ENCODE data around the gene PITX2. TPM values are rescaled to one million over a fixed set of nuclear protein-coding genes. Genes with fewer than 3 reads are reported as not detected.

The PITX2 gene
- total RNA-seq, 1 experiment from 2014 or later: 8.3 TPM

DNA sequence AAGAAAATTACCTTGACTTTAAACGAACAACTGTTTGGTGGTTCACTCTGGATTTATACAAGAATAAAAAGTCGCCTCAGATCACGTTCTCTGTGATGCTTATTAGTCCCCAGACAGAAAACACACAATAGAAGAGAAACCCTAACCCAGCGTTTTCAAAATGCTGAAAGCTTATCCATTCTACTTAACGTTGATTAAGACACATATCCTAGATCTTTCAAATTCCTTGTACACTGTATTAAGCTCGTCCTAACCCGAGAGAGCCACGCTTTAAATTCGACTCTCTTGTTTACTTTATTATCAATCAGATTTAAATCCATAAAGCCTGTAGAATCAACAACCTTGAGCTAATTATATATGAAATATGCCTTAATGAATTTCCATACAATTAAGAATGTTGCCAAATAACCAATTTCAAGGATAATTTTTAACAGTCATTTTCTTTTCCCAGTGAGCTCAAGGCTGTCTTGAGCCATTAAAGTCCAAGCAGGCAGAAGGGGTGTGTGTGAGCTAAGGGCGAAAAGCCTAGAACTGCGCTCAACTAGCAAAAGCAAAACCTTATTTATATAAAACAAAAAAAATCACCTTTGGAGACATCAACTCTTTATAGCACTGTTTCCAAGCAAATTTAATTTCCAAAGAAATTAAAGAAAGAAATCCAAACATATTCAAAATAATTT is 981 bp upstream of the PITX2 start:
- peaks cover 3 to 14% of the 10 kb centered on the region in 2 experiments; a peak in 3 of 4 replicates for H3K4me1 ChIP-seq (ENCODE audit: control insufficient read depth in 1 of 2, insufficient read depth in 2 of 2, low read length in 2 of 2)
- intact Hi-C loops (cut with micrococcal nuclease): loop anchor here (5.0 kb wide), 1 partner anchor 617 kb away; no protein-coding TSS in a partner anchor
- no peak for TF ChIP-seq ELF1 (IDR thresholded peaks at IDR 0.05; ENCODE audit: borderline replicate concordance, low read depth)
- CTCF ChIA-PET: interaction anchor here (1.0 kb wide), 1 partner anchor 1007 kb away, joined by 3 read pairs; no protein-coding TSS in a partner anchor
- POLR2A ChIA-PET: interaction anchor here (1.2 kb wide), 1 partner anchor 108 kb away, joined by 3 read pairs; no protein-coding TSS in a partner anchor
- peak overlapping the region; percentile 99 for H3K4me2 ChIP-seq (ENCODE audit: low read length)
- H3K27ac ChIP-seq (ENCODE audit: low read depth, low read length): no peak overlapping the region
- no peak for ATAC-seq
- peak overlapping the region; percentile 97 for H2AFZ ChIP-seq (ENCODE audit: low read depth, low read length, poor library complexity, severe bottlenecking)
- no peaks in the 10 kb centered on the region for H4K20me1 ChIP-seq (ENCODE audit: insufficient read depth)
- RAD21 ChIA-PET (ENCODE audit: low non-redundant PET in 1 of 2, low total read pairs in 2 of 2, uncharacterized antibody in 2 of 2, unreplicated experiment in 2 of 2): no interaction called here
- BruUV-seq (replicated peaks): no TSS peak
- peak overlapping the region; percentile 68 for H3K9ac ChIP-seq (ENCODE audit: low read length)
- no peaks in the 10 kb centered on the region for H3K27me3 ChIP-seq (ENCODE audit: insufficient read depth, low read length)
- H3K9me3 ChIP-seq (ENCODE audit: control insufficient read depth in 1 of 2, insufficient read depth in 1 of 2, low read depth in 1 of 2, low read length in 2 of 2): no peaks in the 10 kb centered on the region
- 0 out of 4 replicates have a peak, but pooled peaks cover 0 to 4% of the 10 kb centered on the region in 2 experiments for H3K36me3 ChIP-seq (ENCODE audit: control insufficient read depth in 1 of 2, insufficient read depth in 2 of 2, low read length in 2 of 2)
- H3K4me3 ChIP-seq (replicated peaks in 1 of 2; ENCODE audit: low read depth in 1 of 2, low read length in 2 of 2): peak overlapping the region; percentile 60 to 75
- DNase-seq (ENCODE audit: low read depth, low spot score): no peak
- H3K9me2 ChIP-seq (ENCODE audit: insufficient read depth): no peaks in the 10 kb centered on the region; the same call in 1 of the 2 replicates
- no peaks in the 10 kb centered on the region for H3K79me2 ChIP-seq (ENCODE audit: insufficient read depth, low read length)

DNA sequence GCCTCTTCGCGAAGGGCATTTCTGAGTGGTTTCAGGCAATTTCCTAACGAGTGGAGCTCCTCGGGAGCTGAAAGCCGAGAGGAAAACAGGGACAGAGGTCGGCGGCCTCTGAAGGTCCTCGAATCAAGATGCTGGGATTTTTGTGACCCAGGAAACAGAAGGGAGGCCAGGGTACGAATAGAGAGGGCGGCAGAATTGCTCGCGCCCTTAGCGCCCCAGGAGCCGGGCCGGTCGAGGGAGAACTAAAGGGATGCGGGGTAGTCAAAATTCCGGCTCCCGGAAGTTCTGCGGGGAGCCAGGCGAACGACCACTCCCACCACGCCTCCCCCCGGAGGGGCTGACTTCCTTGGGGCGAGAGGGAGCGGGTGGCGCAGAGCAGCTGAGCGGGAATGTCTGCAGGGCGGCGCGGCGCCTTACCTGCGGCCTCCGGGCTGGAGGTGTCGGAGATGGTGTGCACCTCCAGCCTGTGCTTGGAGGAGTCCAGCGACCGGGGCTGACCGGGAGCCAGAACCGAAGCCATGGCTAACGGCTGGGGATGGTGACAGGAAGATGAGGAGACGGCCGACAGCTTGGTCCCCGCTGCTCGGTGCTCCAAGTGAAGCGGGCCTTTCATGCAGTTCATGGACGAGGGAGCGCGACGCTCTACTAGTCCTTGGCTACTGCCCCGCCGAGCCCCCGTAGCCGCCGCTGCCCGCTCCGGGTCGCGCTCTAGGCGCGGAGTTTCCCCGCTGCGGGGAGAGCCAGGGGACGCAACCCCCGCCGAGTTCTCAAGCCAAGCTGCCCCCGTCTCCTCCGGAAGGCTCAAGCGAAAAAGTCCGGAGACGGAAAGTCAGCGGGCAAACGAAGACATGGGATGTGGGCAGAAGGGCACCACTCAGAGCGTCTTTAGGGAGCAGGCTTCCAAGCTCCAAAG is 782 bp downstream of the PITX2 start:
- Histone ChIP-seq H3K9me2 (ENCODE audit: insufficient read depth) (no peaks in the 10 kb centered on the region; the same call in 1 of the 2 replicates), H4K20me1 (ENCODE audit: insufficient read depth) (no peaks in the 10 kb centered on the region), H3K36me3 (ENCODE audit: control insufficient read depth in 1 of 2, insufficient read depth in 2 of 2, low read length in 2 of 2) (0 out of 4 replicates have a peak, but pooled peaks cover 0 to 4% of the 10 kb centered on the region in 2 experiments), H3K4me3 (replicated peaks in 1 of 2; ENCODE audit: low read depth in 1 of 2, low read length in 2 of 2) (peak overlapping the region; percentile 60 to 75), H3K79me2 (ENCODE audit: insufficient read depth, low read length) (no peaks in the 10 kb centered on the region), H3K4me1 (ENCODE audit: control insufficient read depth in 1 of 2, insufficient read depth in 2 of 2, low read length in 2 of 2) (peaks cover 3 to 14% of the 10 kb centered on the region in 2 experiments; a peak in 3 of 4 replicates), H3K9me3 (ENCODE audit: control insufficient read depth in 1 of 2, insufficient read depth in 1 of 2, low read depth in 1 of 2, low read length in 2 of 2) (no peaks in the 10 kb centered on the region), H2AFZ (ENCODE audit: low read depth, low read length, poor library complexity, severe bottlenecking) (no peak overlapping the region), H3K4me2 (ENCODE audit: low read length) (peak overlapping the region; percentile 99), H3K9ac (ENCODE audit: low read length) (peak overlapping the region; percentile 68), H3K27me3 (ENCODE audit: insufficient read depth, low read length) (no peaks in the 10 kb centered on the region), H3K27ac (ENCODE audit: low read depth, low read length) (no peak overlapping the region; the same call in 1 of the 2 replicates)
- CTCF ChIA-PET: no interaction called here
- intact Hi-C loops (cut with micrococcal nuclease): loop anchor here (5.0 kb wide), 1 partner anchor 615 kb away; no protein-coding TSS in a partner anchor
- POLR2A ChIA-PET: no interaction called here
- BruUV-seq (replicated peaks): TSS peak; percentile 48
- DNase-seq (ENCODE audit: low read depth, low spot score): no peak
- RAD21 ChIA-PET (ENCODE audit: low non-redundant PET in 1 of 2, low total read pairs in 2 of 2, uncharacterized antibody in 2 of 2, unreplicated experiment in 2 of 2): no interaction called here
- ATAC-seq: peak; percentile 7; the same call in 1 of the 2 replicates
- no peak for TF ChIP-seq EGR1 (IDR thresholded peaks at IDR 0.05; ENCODE audit: low read depth)
- no peak for TF ChIP-seq EZH2phosphoT487 (IDR thresholded peaks at IDR 0.05; ENCODE audit: borderline replicate concordance)
- TF ChIP-seq SP1 (IDR thresholded peaks at IDR 0.05; ENCODE audit: low read depth): no peak
- TF ChIP-seq SRF (IDR thresholded peaks at IDR 0.05; ENCODE audit: low read depth): no peak
- no peak for TF ChIP-seq POLR2AphosphoS5 (IDR thresholded peaks at IDR 0.05; ENCODE audit: low read depth, low read length)
- no peak for TF ChIP-seq ZFX (IDR thresholded peaks at IDR 0.05)
- TF ChIP-seq, protein P1, sequence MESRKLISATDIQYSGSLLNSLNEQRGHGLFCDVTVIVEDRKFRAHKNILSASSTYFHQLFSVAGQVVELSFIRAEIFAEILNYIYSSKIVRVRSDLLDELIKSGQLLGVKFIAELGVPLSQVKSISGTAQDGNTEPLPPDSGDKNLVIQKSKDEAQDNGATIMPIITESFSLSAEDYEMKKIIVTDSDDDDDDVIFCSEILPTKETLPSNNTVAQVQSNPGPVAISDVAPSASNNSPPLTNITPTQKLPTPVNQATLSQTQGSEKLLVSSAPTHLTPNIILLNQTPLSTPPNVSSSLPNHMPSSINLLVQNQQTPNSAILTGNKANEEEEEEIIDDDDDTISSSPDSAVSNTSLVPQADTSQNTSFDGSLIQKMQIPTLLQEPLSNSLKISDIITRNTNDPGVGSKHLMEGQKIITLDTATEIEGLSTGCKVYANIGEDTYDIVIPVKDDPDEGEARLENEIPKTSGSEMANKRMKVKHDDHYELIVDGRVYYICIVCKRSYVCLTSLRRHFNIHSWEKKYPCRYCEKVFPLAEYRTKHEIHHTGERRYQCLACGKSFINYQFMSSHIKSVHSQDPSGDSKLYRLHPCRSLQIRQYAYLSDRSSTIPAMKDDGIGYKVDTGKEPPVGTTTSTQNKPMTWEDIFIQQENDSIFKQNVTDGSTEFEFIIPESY (IDR thresholded peaks at IDR 0.05; ENCODE audit: extremely low read depth, insufficient replicate concordance, low read length): no peak
- no peak for TF ChIP-seq CEBPB (IDR thresholded peaks at IDR 0.05; ENCODE audit: low read depth)
- no peak for TF ChIP-seq EZH2 (IDR thresholded peaks at IDR 0.05)
- TF ChIP-seq ZNF274 (IDR thresholded peaks at IDR 0.05; ENCODE audit: low read depth, low read length): no peak

Data from HCT116 (cell line).